GM21619 (cell line): Measurements from ENCODE around the gene RHOBTB3.
"Not testable (repeated sequence)": the region's sequence is repeated elsewhere in the genome, so short reads cannot be mapped to it uniquely, and the experiment has no call there.

Experiments used
- ATAC-seq: cut with Tn5 transposase; IDR thresholded peaks from one replicate; pipeline ENCODE4 v1.9.1; 2021; ENCODE audit not compliant: unreplicated experiment

The RHOBTB3 gene

DNA sequence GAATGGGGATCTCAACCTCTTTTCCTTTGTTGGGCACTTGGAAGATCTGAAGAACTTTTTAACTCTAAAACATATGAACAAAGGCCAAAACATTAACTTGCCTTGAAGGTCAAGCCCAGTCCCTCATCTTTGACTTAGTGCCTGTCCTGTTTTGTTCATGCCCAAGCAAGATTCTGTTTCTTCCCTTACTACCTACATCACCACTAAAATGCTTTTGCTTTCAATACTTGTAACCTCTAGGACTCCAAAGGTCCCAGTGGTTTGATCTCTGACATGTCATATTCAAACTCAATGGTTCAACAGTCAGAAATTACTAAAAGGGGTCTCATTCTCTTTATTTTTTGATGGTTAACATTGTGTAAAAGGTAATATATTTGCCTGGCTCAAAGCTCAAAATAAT, 67.4 kb downstream of the RHOBTB3 start:
- ATAC-seq: no peak

DNA sequence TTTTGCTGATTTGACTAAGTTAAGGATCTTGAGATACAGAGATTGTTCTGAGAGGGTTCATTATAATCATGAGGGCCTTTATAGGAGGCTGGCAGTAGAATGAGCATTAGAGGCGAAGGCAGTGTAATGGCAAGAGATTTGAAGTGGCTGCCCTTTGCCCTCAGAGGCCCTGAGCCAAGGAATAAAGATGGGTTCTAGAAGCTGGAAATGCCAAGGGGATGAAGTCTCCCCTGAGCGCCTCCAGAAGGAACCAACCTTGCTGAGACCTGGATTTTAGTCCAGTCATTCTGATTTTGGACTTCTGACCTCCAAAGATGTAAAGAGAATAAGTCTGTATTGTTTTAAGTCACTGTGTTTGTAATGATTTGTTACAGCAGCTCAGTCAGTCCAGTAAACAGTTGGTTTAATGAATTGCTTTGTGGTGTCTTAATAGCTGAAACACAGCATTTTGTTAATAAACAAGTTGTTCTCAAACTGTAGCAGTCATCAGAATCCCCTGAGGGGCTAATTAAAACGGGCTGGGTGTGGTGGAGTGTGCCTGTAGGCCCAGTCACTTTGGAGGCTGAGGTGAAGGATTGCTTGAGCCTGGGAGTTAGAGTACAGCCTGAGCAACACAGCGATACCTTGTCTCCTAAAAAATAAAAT, 68.2 kb downstream of the RHOBTB3 start:
- ATAC-seq: no peak

DNA sequence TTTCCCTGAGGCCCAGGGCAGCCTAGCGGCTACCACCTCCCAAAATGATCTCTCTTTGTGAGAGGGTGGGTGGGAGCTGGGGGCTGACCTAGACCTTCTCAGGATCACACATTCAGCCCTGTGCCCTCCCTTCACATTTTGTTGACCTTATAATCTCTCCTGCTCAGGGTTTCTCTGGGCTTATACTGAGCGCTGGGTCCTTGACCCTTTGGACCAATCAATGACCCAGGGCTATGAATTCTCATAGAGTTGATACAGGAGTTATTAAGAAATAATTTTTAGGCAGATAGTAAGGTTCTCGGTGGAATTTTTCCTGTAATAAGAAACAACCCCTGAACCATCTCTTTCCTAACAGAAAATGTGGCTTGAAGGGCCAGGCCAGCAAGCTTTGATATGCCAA, 69.4 kb downstream of the RHOBTB3 start:
- no peak for ATAC-seq

DNA sequence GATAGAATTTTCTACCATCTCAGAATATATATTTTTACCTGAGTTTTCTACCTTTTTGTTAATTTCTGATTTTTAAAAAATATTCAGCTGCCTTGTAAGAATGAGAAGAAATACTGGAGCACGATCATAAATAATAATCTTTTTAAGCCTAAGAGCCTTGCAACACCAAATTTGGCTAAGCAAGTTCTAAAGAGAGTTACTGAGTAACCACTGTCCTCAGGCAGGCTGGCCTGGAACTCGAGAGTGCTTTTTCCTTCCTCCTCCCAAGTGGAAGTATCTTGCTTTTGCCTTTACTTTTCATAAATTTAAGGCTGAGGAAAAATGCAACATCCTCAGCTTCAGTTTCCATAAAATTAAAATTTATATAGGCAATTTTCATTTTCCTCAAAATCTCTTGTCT, 70.4 kb downstream of the RHOBTB3 start:
- ATAC-seq: no peak

DNA sequence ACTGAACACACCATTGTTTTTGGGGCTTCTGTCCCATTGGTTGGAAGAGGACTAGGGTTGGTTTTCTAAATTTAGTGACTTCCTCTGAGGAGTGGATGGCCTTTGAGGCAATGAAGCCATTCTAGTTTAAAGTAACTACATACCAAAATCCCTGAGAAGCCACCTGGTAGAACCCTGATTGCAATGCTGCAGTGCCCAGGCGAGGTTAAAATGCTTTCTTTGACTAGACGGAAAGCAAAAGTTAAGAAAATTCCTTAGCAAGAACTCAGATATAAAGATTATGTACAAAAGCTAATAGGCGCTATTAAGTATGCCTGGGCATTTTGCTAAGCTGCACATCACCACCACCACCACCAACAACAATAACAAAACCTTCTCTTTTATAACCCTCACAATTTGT, 70.8 kb downstream of the RHOBTB3 start:
- no peak for ATAC-seq

DNA sequence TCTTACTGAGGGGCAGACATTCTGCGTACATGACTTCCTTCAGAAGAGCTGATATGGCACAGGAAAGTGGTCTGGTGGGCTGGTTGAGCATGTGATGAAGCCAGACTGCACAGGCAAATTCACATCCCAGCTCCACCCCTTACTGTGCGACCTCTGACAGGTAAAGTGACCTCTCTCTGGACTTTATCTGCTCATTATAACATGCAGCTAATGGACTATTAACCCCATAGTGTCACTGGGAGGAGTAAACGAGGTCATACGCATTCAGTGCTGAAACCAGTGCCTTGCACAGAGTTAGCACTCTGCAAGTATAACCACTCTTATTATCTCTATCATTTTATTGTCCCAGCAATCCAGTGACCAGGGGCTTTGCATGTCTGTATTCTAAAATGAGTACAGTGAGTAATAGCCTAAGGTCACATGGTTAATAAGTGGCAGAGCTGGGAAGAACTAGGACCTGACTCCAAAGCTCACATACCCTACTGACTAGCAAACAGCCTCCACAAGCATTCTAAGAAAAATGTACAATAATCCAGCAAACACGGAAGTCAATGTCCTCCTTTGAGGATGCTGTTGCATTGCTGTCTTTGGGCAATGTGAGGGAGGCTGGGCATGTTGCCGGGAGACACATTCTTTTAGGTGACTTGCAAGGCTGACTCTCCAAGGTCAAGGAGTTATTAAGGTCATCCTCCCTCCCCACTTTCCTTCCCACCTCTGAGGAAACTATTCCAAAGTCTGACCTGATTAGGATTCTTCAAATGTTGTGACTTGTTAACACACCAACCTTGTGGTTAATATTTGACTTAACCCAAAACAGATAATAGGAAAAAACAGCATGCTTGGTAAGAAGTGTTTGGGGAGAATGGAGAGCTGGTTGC, 72.4 kb downstream of the RHOBTB3 start:
- no peak for ATAC-seq

DNA sequence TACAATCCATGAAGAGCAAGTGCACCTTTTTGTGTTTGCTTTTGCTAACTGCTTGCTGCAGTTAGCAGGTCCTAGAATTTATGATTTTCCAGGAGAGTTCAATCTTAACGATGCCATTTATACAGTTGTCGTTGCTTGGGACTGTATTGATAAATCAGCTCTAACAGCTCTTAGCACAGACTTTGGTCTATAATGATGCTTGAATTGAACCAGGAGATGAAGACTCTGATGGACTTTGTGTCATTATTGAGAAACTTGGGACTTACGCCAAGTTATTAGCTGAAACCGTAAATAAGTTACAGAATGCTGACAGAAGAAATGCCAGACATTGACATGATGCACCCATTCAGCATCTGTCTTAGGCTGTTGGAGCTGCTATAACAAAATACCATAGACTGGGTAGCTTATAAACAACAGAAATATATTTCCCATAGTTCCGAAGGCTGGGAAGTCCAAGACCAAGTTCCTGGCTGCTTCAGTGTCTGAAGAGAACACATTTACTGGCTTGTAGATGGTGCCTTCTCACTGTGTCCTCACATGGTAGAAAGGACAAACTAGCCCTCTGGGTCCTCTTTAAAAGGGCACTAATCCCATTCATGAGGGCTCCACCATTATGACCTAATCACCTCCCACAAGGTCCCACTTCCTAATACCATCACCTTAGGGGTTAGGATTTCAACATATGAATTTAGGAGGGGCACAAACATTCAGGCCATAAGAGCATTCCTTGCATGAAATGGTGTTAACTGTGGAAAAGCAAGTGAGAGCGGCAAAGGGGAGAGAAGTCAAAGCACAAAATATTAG, 73.8 kb downstream of the RHOBTB3 start:
- no peak for ATAC-seq

DNA sequence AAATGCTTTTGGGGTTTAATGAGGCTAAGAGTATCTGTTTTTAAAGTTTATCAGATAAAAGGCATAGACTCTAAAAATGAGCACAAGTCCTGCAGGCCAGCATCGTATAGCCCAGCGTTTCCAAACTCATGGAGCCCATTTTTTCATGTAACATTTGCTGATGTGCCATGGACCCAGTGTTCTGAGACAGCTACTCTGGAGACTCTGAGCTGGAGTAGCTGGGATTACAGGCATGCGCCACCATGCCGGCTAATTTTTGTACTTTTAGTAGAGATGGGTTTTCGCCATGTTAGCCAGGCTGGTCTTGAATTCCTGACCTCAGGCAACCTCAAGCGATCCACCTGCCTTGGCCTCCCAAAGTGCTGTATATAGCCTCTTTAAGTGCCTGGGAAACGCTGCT, 75.6 kb downstream of the RHOBTB3 start:
- no peak for ATAC-seq

DNA sequence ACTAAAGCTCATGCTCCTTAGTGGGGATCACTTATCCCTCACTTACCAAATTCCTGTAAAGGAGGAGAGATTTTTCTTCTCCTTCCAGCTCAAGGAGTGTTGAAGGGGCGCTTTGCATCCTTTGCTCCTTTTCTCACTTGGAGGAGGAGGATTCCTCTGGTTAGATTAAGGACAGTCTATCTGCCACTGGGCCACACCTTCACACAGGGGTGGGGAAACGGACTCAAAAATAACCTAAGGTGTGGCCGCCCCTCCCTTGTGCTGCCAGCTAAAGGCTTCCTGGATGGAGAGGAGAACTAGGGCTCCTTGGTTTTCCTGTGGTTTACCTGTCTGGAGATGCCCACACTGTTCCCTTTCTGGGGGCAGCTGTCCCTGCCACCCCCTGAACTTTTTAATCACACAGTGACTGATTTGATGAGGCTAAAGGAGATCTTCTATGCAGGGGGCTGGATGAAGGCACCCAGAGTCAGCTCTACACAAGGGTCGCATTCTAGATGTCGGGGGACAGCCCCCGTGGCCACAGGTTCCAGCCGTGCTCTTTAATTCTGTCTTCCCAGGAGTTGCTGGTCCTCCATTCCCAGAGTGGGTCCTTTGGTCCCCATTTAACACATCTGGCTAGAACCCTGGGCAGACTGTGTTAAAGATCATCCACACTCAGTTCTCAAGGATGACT, 77.0 kb downstream of the RHOBTB3 start:
- no peak for ATAC-seq

DNA sequence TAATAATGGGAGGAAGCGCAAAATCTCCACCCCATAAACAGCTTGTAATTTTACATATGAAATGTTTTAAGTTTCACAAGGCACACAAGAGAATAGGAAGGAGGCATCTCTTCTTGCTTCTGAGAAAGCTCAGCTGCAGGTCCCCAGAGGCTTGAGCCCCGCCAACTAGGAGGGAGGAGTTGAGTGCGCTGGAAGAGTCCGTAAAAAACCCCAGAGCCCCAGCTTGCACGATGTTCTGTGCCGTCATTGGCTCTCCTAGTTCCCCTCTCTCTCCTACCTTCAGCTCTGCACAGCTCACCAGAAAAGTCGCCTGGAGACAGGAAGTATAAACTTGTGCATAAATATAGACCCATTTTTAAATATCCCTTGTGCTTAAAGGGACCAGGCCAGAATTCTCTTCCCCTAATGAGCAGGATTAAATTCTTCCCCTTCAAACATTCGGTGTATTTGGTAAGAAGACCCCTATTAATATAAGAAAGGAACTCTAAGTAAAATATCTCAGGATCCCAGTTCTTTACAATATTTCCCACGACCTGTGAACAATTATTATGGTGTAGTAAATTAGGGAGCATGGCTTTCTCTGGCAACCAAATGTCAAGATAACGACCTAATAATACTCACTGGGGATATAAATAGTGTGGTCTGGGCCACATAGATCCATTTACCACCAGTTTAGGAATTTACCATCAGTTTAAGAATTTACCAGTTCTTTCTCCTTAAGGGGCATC, 77.7 kb downstream of the RHOBTB3 start:
- peak; percentile 98 for ATAC-seq

DNA sequence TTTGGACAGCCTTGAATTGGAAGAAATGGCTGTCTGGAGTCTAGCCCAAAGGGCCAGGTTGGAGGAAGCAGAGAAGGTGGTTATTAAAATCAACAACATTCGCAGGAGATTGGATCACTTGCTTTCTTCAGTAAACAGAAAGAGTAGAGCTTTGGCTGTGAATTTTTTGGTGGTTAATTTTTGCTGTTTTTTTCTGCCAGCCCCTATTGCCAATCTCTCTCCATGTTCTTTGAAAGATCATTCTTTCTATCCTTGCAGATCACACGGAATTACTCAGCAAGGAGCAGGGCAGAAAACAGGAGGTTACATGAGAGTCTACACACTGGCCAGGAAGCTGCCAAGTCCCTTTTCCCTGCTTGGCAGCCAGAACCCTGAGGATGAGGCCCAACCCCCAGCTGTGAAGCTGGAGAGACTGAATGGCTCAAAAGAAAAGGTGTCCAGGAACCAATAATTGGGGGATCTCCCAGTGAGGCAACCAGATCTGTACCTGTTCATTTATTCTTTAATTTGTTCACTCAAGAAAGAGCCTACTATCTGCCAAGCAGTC, 78.4 kb downstream of the RHOBTB3 start:
- no peak for ATAC-seq

DNA sequence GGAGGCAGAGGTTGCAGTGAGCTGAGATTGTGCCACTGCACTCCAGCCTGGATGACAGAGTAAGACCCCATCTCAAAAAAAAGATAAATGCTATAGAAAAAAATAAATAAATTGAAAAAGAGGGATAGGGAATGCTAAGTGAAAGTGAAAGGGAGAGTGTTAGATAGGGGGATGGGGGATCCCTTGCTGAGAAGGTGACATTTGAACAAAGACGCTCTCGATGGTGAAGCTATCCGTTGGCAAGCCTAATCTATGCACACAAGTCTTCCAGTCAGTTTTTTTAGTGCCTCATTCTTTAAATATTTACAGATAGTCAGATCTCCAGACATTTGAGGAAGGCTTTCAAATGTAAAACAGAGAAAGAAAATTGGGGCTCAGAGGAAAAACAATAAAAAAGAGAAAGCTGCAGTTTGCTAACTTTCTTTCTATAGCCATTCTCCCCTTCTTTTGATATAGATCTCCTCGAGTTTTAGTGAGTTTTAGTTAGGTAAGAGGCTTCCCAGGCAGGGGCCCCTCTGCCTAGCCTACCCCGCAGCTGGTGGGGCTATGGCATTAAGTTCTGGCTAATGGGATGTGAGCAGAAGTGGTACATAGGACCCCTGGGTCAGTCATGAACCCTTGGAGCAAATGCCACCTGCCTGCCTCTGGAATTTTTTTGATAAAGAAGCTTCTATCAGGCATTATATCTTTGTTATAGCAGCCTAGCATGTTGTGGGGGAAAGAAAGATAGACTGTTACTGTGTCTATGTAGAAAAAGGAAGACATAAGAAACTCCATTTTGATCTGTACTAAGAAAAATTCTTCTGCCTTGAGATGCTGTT, 79.4 kb downstream of the RHOBTB3 start:
- no peak for ATAC-seq

DNA sequence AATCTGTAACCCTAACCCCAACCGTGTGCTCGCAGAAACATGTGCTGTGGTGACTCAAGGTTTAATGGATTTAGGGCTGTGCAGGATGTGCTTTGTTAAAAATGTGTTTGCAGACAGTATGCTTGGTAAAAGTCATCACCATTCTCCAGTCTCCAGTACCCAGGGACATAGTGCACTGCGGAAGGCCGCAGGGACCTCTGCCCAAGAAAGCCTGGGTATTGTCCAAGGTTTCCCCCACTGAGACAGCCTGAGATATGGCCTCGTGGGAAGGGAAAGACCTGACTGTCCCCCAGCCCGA, 79.9 kb downstream of the RHOBTB3 start:
- not testable (repeated sequence) for ATAC-seq

DNA sequence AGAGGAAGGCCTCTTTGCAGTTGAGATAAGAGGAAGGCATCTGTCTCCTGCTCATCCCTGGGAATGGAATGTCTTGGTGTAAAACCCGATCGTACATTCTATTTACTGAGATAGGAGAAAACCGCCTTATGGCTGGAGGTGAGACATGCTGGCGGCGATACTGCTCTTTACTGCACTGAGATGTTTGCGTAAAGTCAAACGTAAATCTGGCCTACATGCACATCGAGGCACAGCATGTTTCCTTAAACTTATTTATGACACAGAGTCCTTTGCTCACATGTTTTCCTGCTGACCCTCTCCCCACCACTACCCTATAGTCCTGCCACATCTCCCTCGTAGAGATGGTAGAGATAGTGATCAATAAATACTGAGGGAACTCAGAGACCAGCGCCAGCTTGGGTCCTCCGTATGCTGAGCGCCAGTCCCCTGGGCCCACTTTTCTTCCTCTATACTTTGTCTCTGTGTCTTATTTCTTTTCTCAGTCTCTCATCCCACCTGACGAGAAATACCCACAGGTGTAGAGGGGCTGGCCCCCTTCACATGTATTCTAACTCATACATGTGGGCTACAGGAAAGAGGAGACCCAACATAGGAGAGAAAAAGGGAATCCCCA, 80.4 kb downstream of the RHOBTB3 start:
- not testable (repeated sequence) for ATAC-seq

DNA sequence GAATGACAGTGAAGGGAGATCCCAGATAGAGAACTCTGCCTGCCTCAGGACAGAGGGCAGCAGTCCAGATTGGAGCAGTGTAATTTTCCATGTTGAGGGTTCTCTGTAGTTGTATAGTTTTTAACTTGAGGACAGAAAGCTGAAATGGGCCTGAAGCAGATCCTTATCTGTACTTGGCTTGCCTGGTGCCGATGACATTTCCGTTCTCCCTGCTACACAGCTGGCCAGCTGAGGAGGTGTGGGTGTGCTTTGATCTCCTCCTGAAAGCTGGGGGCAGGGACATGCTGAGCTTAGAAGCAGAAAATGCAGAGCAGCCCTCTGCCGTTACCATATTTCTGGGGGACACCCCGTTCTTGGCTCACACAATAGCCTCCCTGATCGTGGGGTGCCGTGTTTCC, 80.9 kb downstream of the RHOBTB3 start:
- ATAC-seq: no peak

DNA sequence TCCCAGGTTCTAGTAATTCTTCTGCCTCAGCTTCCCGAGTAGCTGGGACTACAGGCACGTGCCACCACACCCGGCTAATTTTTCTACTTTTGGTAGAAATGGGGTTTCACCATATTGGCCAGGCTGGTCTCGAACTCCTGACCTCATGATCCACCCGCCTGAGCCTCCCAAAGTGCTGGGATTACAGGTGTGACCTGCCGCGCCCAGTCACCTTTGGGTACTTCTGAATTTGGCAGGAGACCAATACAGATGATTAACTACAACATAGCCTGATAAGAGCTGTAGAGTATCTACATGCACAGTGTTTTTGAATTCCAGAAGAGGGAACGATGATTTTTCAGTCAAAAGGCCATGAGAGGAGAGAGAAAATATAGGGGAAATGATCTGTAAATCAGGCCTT, 81.9 kb downstream of the RHOBTB3 start:
- not testable (repeated sequence) for ATAC-seq

DNA sequence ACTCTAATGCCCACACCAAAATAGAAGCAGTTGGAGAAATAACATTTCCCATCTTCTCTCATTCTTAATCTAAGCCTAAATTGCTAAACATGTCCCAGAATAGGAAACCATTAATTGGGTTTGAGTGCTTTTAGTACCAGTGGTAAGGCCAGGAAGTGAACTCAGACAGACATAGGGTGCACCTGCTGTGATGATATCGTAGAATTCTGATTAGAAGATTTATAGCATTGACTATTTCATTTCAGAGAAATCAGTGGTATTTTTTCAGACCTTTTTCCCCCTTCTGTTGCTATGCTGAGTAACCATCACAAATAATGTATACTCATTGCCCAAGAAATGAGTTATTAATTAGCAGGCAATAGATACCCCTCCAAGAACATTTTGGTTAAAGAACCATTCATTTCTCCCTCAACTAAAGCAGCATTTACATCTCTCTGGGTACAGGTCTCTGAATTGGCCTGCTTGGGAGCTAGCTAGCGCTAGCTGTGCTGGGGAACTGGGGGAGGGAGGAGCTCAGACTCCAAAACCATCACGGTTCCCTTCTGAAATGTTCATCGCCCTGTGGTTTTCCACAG, 84.1 kb downstream of the RHOBTB3 start:
- no peak for ATAC-seq

DNA sequence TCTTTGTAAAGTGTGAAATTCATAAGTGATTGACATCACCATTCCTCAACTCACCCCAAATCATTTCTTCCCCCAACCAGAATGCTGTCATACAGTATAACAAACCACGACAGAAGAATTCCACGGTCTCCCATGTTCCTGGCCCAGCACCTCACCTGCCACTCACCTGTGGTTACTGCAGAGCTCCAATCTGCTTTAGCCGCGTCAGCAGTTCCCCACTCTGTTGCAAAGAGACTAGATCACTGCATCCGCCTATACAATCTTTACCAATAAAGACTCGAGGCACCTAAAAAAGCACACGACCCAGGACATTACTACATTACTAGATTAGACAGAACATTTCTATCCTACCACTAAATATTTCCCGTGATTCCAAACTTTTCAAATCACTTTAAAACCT, 85.2 kb downstream of the RHOBTB3 start:
- ATAC-seq: no peak

DNA sequence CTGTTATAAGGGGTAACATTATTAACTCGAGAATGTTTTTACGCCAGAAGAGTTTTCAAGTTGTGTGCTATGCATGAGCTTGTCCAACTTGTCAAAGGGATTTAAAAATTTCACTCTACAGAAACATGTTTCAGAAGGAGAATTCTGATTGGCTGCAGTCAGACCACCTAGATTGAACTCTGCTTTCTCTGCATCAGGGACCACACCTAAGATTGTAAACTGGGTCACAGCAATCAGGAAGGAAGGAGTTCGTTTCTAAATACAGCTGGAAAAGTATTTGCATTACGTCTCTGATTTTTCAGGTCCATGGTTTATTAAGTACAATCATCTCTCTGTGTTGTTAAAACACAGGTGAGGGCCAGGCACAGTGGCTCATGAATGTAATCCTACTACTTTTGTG, 85.6 kb downstream of the RHOBTB3 start:
- no peak for ATAC-seq
